Fibroblast of lung (primary cell): ENCODE results near the gene PBXIP1. TPM values are rescaled to one million over a fixed set of nuclear protein-coding genes. Genes with fewer than 3 reads are reported as not detected.
A peak's percentile ranks its signal among the peaks of the same experiment; 100 is the strongest.
"Not testable (repeated sequence)": the region's sequence is repeated elsewhere in the genome, so short reads cannot be mapped to it uniquely, and the experiment has no call there.

Experiments used
- DNase-seq, 2 donors: peaks; one replicate each; pipeline versions ENCODE4 v3.0.0 to v3.0.0-alpha.2; 2010; ENCODE audit warnings: low read depth in 2 of 2
- H2AFZ ChIP-seq: 2 replicates; pipeline ENCODE4 v1.5.1; 2012; ENCODE audit warnings: low read length, control low read depth, inconsistent platforms
- H3K27ac ChIP-seq: 2 replicates; pipeline ENCODE4 v1.5.1; 2011; ENCODE audit warnings: low read length, control low read depth; ENCODE audit not compliant: insufficient read depth
- H3K27me3 ChIP-seq: 2 replicates; pipeline ENCODE4 v1.5.1; 2011; ENCODE audit warnings: mild to moderate bottlenecking, low read length; ENCODE audit not compliant: control insufficient read depth, insufficient read depth
- H3K36me3 ChIP-seq: 2 replicates; pipeline ENCODE4 v1.5.1; 2011; ENCODE audit warnings: low read length; ENCODE audit not compliant: control insufficient read depth, insufficient read depth
- H3K4me1 ChIP-seq: 2 replicates; pipeline ENCODE4 v1.5.1; 2011; ENCODE audit warnings: low read length; ENCODE audit not compliant: control insufficient read depth, insufficient read depth; ENCODE audit errors: extremely low read depth
- H3K4me2 ChIP-seq: 2 replicates; pipeline ENCODE4 v1.5.1; 2011; ENCODE audit warnings: low read length, control low read depth; ENCODE audit not compliant: insufficient read depth; ENCODE audit errors: extremely low read depth
- H3K4me3 ChIP-seq, 4 experiments: fragments of 200-600 bp in 1 of 4; sonication (generic) in 1 of 4; replicated peaks in 1 of 4; 2 replicates each; pipeline ENCODE4 v1.5.1; 2011 to 2016; ENCODE audit warnings: low read length in 4 of 4, low read depth in 3 of 4, mild to moderate bottlenecking in 3 of 4, control low read depth in 2 of 4, inconsistent platforms in 1 of 4, mixed read lengths in 1 of 4; ENCODE audit not compliant: insufficient read depth in 1 of 4; ENCODE audit errors: control extremely low read depth in 1 of 4
- H3K79me2 ChIP-seq: 2 replicates; pipeline ENCODE4 v1.5.1; 2012; ENCODE audit warnings: mild to moderate bottlenecking, low read length, inconsistent platforms; ENCODE audit not compliant: control insufficient read depth, insufficient read depth
- H3K9ac ChIP-seq: 2 replicates; pipeline ENCODE4 v1.5.1; 2011; ENCODE audit warnings: mild to moderate bottlenecking, low read length, control low read depth; ENCODE audit not compliant: insufficient read depth
- H3K9me3 ChIP-seq: 2 replicates; pipeline ENCODE4 v1.5.1; 2012; ENCODE audit warnings: low read depth, low read length; ENCODE audit not compliant: control insufficient read depth, insufficient read depth
- H4K20me1 ChIP-seq: 2 replicates; pipeline ENCODE4 v1.5.1; 2011; ENCODE audit warnings: low read length; ENCODE audit not compliant: control insufficient read depth, insufficient read depth; ENCODE audit errors: extremely low read depth
- CTCF ChIP-seq, 2 donors: IDR thresholded peaks in 1 of 2; conservative IDR thresholded peaks in 1 of 2; 1 replicate in 1 of 2; 2 replicates in 1 of 2; pipeline ENCODE4 v1.5.1; 2011 to 2012; ENCODE audit warnings: low read length in 2 of 2, control low read depth in 1 of 2, inconsistent platforms in 1 of 2, low read depth in 1 of 2, mild to moderate bottlenecking in 1 of 2
- EZH2 ChIP-seq: IDR thresholded peaks from 2 replicates; pipeline ENCODE4 v1.5.1; 2012; ENCODE audit warnings: low read length, control low read depth, mild to moderate bottlenecking; ENCODE audit errors: missing control alignments
- polyA plus RNA-seq, 2 donors: library from polyadenylated mRNA; depleted of rRNA in 1 of 2; stranded (reverse) in 1 of 2; unstranded in 1 of 2; fragments of >200 nt; gene quantifications; 2 replicates each; pipeline ENCODE4 v1.2.1, GENCODE V29; 2011 to 2012; ENCODE audit warnings: missing spikeins in 1 of 2
- total RNA-seq: library from RNA; depleted of rRNA; stranded (reverse); fragments of >200 nt; gene quantifications from 2 replicates; pipeline ENCODE4 v1.2.1, GENCODE V29; 2014

PBXIP1 gene
- total and polyA plus RNA-seq, 2 donors (not counting 1 experiment from before 2014, with no cell fraction given) = 32.8 to 106 TPM

DNA sequence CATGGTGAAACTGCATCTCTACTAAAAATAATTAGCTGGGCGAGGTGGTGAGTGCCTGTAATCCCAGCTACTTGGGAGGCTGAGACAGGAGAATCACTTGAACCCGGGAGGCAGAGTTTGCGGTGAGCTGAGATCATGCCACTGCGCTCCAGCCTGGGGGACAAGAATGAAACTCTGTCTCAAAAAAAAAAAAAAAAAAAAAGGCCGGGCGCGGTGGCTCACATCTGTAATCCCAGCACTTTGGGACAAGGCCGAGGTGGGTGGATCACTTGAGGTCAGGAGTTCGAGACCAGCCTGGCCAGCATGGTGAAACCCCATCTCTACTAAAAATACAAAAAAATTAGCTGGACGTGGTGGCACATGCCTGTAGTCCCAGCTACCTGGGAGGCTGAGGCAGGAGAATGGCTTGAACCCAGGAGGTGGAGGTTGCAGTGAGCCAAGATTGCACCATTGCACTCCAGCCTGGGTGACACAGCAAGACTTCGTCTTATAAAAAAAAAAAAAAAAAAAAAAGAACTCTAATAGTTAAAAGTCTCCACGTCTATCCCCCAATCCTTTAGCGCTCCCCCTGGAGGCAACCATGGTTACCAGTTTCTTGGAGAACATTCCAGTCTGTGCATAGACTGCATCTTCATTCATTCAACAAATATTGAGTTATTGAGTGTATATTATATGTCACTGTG lies 39.5 kb upstream of the PBXIP1 start:
- DNase-seq = peak; percentile 82 to 85
- peak; percentile 37 to 52 for TF ChIP-seq CTCF (conservative IDR thresholded peaks at IDR 0.05 in 1 of 2, IDR thresholded peaks at IDR 0.05 in 1 of 2; ENCODE audit: low read depth in 1 of 2, low read length in 2 of 2)

DNA sequence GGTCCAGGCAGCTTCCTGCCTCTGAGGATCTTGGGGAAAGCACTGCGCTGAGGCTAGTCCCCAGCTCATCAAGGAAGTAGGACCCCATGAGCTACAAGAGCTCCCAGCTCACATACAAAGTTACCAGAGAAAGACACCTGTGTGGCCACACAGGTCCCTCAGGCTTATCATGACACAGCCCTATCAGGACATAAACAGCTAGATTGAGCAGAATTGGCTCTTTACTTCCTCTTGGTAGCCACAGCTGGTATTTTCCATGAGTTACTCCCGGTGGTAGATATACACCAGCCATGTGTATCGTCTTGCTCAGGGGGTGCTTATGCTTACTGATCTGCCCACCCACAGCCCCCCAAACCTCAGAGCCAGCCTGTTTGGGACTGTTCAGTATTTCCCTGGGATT lies 38.7 kb upstream of the PBXIP1 start:
- H2AFZ ChIP-seq = no peak overlapping the region
- H4K20me1 ChIP-seq = no peaks in the 10 kb centered on the region
- no peak for TF ChIP-seq EZH2
- no peak for TF ChIP-seq CTCF (conservative IDR thresholded peaks at IDR 0.05 in 1 of 2, IDR thresholded peaks at IDR 0.05 in 1 of 2; ENCODE audit: low read depth in 1 of 2, low read length in 2 of 2)
- no peaks in the 10 kb centered on the region for H3K79me2 ChIP-seq
- DNase-seq = no peak
- H3K36me3 ChIP-seq = no peaks in the 10 kb centered on the region
- H3K4me3 ChIP-seq = no peak overlapping the region
- H3K9me3 ChIP-seq = no peaks in the 10 kb centered on the region
- no peak overlapping the region for H3K9ac ChIP-seq
- peaks cover 3% of the 10 kb centered on the region for H3K4me1 ChIP-seq
- no peak overlapping the region for H3K27ac ChIP-seq
- H3K4me2 ChIP-seq = no peak overlapping the region
- H3K27me3 ChIP-seq = no peaks in the 10 kb centered on the region

More for the DNA sequence above, 39.5 kb upstream of the PBXIP1 start:
- not testable (repeated sequence) for H3K79me2 ChIP-seq, H2AFZ ChIP-seq, H3K36me3 ChIP-seq, H3K27ac ChIP-seq, H3K27me3 ChIP-seq, H3K4me2 ChIP-seq, H3K9ac ChIP-seq, H3K4me3 ChIP-seq, H3K9me3 ChIP-seq, H4K20me1 ChIP-seq
- peaks cover 11% of the 10 kb centered on the region for H3K4me1 ChIP-seq

DNA sequence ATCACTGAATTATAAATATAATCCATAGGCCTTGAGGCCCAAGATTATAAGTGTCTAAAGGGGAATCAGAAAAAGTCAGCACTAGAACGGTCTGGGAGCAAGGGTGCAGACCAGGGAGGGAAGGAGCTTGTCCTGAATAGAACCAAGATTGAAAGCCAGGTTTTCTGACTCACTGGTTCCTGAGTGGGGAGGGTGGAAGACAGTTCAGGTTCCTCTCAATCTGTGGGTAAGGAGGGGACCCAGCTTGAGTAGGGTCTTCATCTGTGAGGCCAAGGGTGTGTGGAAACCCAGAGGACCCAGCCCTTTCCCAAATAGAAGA lies 38.3 kb upstream of the PBXIP1 start:
- H2AFZ ChIP-seq = no peak overlapping the region
- no peaks in the 10 kb centered on the region for H3K27me3 ChIP-seq
- peak in 1 of 2 donors; percentile 10 for DNase-seq
- H4K20me1 ChIP-seq = no peaks in the 10 kb centered on the region
- H3K36me3 ChIP-seq = no peaks in the 10 kb centered on the region
- no peaks in the 10 kb centered on the region for H3K9me3 ChIP-seq
- H3K79me2 ChIP-seq = no peaks in the 10 kb centered on the region
- no peak overlapping the region for H3K27ac ChIP-seq
- TF ChIP-seq EZH2 (no peak), CTCF (conservative IDR thresholded peaks at IDR 0.05 in 1 of 2, IDR thresholded peaks at IDR 0.05 in 1 of 2; ENCODE audit: low read depth in 1 of 2, low read length in 2 of 2) (no peak)
- no peak overlapping the region for H3K4me2 ChIP-seq
- H3K4me3 ChIP-seq = no peak overlapping the region
- peaks cover 2% of the 10 kb centered on the region for H3K4me1 ChIP-seq
- no peak overlapping the region for H3K9ac ChIP-seq
